Naive thymus-derived CD4-positive, alpha-beta T cell (primary cell): ENCODE results near the gene MYLIP. TPM values are rescaled to one million over a fixed set of nuclear protein-coding genes. Genes with fewer than 3 reads are reported as not detected.

ENCODE experiments used
- ATAC-seq: fragments of 150-1000 bp; cut with Tn5 transposase; 2 replicates; pipeline ENCODE4 v1.10.0; 2021; ENCODE audit warnings: mild to moderate bottlenecking, moderate library complexity
- CTCF ChIA-PET: fragments of 350-600 bp; sonication (Branson Sonifier 250); formaldehyde crosslinking; loops from one replicate; lab custom pipeline; 2021; ENCODE audit warnings: antibody characterized with exemption; lab: Charles Lee
- POLR2A ChIA-PET: fragments of 350-600 bp; sonication (Branson Sonifier 250); formaldehyde crosslinking; loops from one replicate; lab custom pipeline; 2021; ENCODE audit warnings: antibody characterized with exemption, inconsistent platforms; lab: Charles Lee
- DNase-seq, 9 donors: peaks; one replicate each; pipeline versions ENCODE4 v3.0.0 to v3.0.0-alpha.2; 2020 to 2022; ENCODE audit warnings: mixed read lengths in 1 of 9
- H3K27ac ChIP-seq: one replicate; pipeline ENCODE4 v1.7.0; 2013; ENCODE audit warnings: mild to moderate bottlenecking, low read depth, low read length, moderate library complexity
- H3K27me3 ChIP-seq, 2 donors: one replicate each; pipeline ENCODE4 v1.7.0; 2013; ENCODE audit warnings: low read length in 2 of 2, mild to moderate bottlenecking in 2 of 2, moderate library complexity in 2 of 2; ENCODE audit not compliant: control insufficient read depth in 2 of 2, insufficient read depth in 2 of 2
- H3K36me3 ChIP-seq, 3 experiments: 1 replicate in 2 of 3; 2 replicates in 1 of 3; pipeline ENCODE4 v1.7.0; 2013; ENCODE audit warnings: low read length in 3 of 3, mild to moderate bottlenecking in 3 of 3, moderate library complexity in 1 of 3; ENCODE audit not compliant: insufficient read depth in 3 of 3, control insufficient read depth in 2 of 3
- H3K4me1 ChIP-seq, 2 donors: one replicate each; pipeline ENCODE4 v1.7.0; 2013; ENCODE audit warnings: low read length in 2 of 2, mild to moderate bottlenecking in 2 of 2, moderate library complexity in 1 of 2; ENCODE audit not compliant: control insufficient read depth in 2 of 2, insufficient read depth in 2 of 2
- H3K4me3 ChIP-seq: 2 replicates; pipeline ENCODE4 v1.7.0; 2013; ENCODE audit warnings: mild to moderate bottlenecking, low read length
- H3K9me3 ChIP-seq, 3 experiments: 1 replicate in 2 of 3; 2 replicates in 1 of 3; pipeline ENCODE4 v1.7.0; 2013; ENCODE audit warnings: low read length in 3 of 3; ENCODE audit not compliant: control insufficient read depth in 2 of 3
- H3K27ac Mint-ChIP-seq, 9 donors: one replicate each; pipeline ENCODE4 v1.8.0; 2020 to 2022; ENCODE audit warnings: mixed read lengths in 9 of 9, mild to moderate bottlenecking in 8 of 9, moderate library complexity in 5 of 9, inconsistent platforms in 2 of 9
- H3K27me3 Mint-ChIP-seq, 5 donors: one replicate each; pipeline ENCODE4 v1.8.0; 2021 to 2022; ENCODE audit warnings: mixed read lengths in 5 of 5, mild to moderate bottlenecking in 1 of 5
- H3K36me3 Mint-ChIP-seq, 5 donors: one replicate each; pipeline ENCODE4 v1.8.0; 2020 to 2022; ENCODE audit warnings: mixed read lengths in 5 of 5, mild to moderate bottlenecking in 3 of 5, inconsistent platforms in 1 of 5
- H3K4me1 Mint-ChIP-seq, 7 donors: one replicate each; pipeline ENCODE4 v1.8.0; 2020 to 2022; ENCODE audit warnings: mixed read lengths in 7 of 7, mild to moderate bottlenecking in 3 of 7, inconsistent platforms in 1 of 7
- H3K4me3 Mint-ChIP-seq, 10 donors: one replicate each; pipeline ENCODE4 v1.8.0; 2020 to 2022; ENCODE audit warnings: mild to moderate bottlenecking in 10 of 10, mixed read lengths in 10 of 10, moderate library complexity in 6 of 10, inconsistent platforms in 2 of 10
- H3K9me3 Mint-ChIP-seq, 11 donors: one replicate each; pipeline ENCODE4 v1.8.0; 2020 to 2022; ENCODE audit warnings: mixed read lengths in 11 of 11, mild to moderate bottlenecking in 4 of 11, inconsistent platforms in 1 of 11, moderate library complexity in 1 of 11
- intact Hi-C, 2 donors: fragments of 100-400 bp; cut with micrococcal nuclease; formaldehyde crosslinking; loops; one replicate each; pipeline ENCODE4 v1.15.1; 2023
- polyA plus RNA-seq, 2 donors: library from polyadenylated mRNA; unstranded; fragments of 300-500 nt; fragmentation: Illumina TruSeq; gene quantifications; one replicate each; pipeline ENCODE4 v1.2.3, GENCODE V29; 2021
- total RNA-seq, 6 experiments: library from RNA in 5 of 6; stranded (reverse) in 5 of 6; gene quantifications; 1 replicate in 5 of 6; 2 replicates in 1 of 6; pipeline ENCODE4 v1.2.3 and lab custom pipeline; 2021 to 2026

The MYLIP gene
- total and polyA plus RNA-seq, 7 experiments from 2014 or later: 17.8 to 215 (median 70.1) TPM

DNA sequence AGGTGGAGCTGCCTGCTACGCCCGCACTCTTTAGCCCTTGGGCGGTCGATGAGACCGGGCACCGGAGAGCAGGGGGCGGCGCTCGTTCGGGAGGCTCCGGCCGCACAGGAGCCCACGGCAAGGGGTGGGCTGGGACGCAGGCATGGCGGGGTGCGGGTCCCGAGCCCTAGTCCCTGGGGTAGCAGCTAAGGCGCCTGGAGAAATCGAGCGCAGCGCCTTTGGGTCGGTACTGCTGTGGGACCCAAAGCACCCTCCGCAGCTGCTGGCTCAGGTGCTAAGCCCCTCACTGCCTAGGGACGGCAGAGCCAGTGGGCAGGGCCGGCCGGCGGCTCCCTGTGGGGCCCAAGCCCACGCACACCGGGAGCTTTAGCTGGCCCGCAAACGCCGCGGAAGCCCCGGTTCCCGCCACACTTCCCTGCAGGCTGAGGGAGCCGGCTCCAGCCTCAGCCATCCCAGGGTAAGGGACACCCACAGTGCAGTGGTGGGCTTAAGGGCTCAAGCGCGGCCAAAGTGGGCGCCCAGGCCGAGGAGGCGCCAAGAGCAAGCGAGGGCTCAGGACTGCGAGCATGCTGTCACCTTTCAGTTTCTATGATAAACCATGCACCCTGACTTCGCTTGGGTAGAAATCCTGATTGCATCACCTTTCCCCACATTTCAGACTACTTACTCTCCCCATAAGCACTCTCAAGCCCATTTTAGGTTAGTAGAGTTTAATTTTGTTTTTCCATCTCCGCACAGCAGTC is 52.0 kb downstream of the MYLIP start:
- Histone ChIP-seq H3K27ac (peak overlapping the region; percentile 57), H3K27me3 (no peaks in the 10 kb centered on the region), H3K9me3 (peaks cover 0 to 31% (median 11%) of the 10 kb centered on the region in 3 experiments), H3K4me1 (peaks cover 10 to 21% of the 10 kb centered on the region in 2 donors), H3K4me3 (no peak overlapping the region), H3K36me3 (no peaks in the 10 kb centered on the region)
- intact Hi-C loops: loop anchor here (1.0 to 10.0 kb wide), 4 partner anchors 45 to 279 kb away; partner anchors contain the start of gene MYLIP (in 2 of the 2)
- DNase-seq: no peak
- ATAC-seq: no peak
- H3K36me3 Mint-ChIP-seq: peaks cover 0 to 35% (median 9%) of the 10 kb centered on the region in 5 donors
- POLR2A ChIA-PET: interaction anchor here (0.8 to 3.0 kb wide), 5 partner anchors 13 to 52 kb away, joined by 3 to 21 read pairs (median 7); partner anchors contain the start of gene MYLIP
- H3K27ac Mint-ChIP-seq: peak overlapping the region; percentile 10 to 96 (median 91)
- peaks cover 5 to 55% (median 43%) of the 10 kb centered on the region in 7 donors for H3K4me1 Mint-ChIP-seq
- H3K27me3 Mint-ChIP-seq: peaks cover 0 to 8% (median 0%) of the 10 kb centered on the region in 5 donors
- H3K9me3 Mint-ChIP-seq: peaks cover 6 to 59% (median 23%) of the 10 kb centered on the region in 11 donors
- peak overlapping the region in 8 of 10 donors; percentile 7 to 76 (median 51) for H3K4me3 Mint-ChIP-seq
- CTCF ChIA-PET: interaction anchor here (0.6 to 9.1 kb wide), 5 partner anchors 11 to 488 kb away, joined by 3 to 77 read pairs (median 3); no protein-coding TSS in a partner anchor

DNA sequence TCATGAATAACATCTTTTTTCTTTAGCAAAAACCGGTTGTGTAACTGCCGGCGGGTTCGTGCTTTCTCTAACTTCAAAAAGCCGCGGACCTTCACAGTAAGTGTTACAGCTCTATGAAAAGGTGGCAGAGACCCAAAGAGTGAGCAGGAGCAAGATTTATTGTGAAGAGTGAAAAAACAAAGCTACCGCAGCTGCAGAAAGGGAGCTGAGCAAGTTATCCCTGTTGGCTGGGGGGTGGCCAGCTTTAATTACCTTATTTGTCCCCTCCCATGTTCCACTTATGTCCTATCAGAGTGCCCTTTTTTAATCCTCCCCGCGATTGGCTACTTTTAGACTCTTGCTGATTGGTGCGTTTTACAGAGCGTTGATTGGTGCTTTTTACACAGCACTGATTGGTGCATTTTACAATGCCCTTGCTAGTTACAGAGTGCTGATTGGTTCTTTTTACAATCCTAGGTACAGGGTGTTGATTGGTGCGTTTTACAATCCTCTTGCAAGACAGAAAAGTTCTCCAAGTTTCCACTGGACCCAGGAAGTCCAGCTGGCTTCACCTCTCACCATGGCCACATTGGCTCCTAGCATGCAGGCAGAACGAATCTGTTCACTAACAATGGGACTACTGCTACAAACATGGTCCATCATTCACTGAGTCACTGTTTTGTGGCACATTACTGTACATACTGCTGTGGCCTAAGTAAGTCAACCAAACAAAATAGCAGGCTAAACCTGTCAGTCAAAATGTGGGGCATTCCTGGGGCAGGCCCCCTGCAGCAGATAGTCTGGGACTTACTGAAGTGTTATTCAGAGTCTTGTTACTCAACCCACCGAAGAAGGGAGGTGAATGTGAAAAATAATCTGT is 52.8 kb downstream of the MYLIP start:
- intact Hi-C loops: loop anchor here (5.0 to 10.0 kb wide), 2 partner anchors 187 to 279 kb away; no protein-coding TSS in a partner anchor
- H3K27me3 Mint-ChIP-seq: peaks cover 0 to 7% (median 0%) of the 10 kb centered on the region in 5 donors
- H3K27me3 ChIP-seq: no peaks in the 10 kb centered on the region
- DNase-seq: no peak
- H3K27ac ChIP-seq: no peak overlapping the region
- peaks cover 5 to 55% (median 43%) of the 10 kb centered on the region in 7 donors for H3K4me1 Mint-ChIP-seq
- peaks cover 10 to 21% of the 10 kb centered on the region in 2 donors for H3K4me1 ChIP-seq
- POLR2A ChIA-PET: interaction anchor here (0.8 to 1.5 kb wide), 2 partner anchors 49 to 50 kb away, joined by 4 read pairs; no protein-coding TSS in a partner anchor
- peak overlapping the region in 5 of 10 donors; percentile 37 to 48 (median 39) for H3K4me3 Mint-ChIP-seq
- H3K9me3 ChIP-seq: peaks cover 0 to 31% (median 11%) of the 10 kb centered on the region in 3 experiments
- H3K4me3 ChIP-seq: no peak overlapping the region
- peaks cover 3 to 52% (median 23%) of the 10 kb centered on the region in 11 donors for H3K9me3 Mint-ChIP-seq
- ATAC-seq: no peak
- CTCF ChIA-PET: interaction anchor here (0.6 to 9.1 kb wide), 6 partner anchors 45 to 735 kb away, joined by 3 to 77 read pairs (median 4); partner anchors contain the start of gene MYLIP
- H3K27ac Mint-ChIP-seq: peak overlapping the region in 8 of 9 donors; percentile 10 to 88 (median 62)
- no peaks in the 10 kb centered on the region for H3K36me3 ChIP-seq
- H3K36me3 Mint-ChIP-seq: peaks cover 0 to 31% (median 9%) of the 10 kb centered on the region in 5 donors

DNA sequence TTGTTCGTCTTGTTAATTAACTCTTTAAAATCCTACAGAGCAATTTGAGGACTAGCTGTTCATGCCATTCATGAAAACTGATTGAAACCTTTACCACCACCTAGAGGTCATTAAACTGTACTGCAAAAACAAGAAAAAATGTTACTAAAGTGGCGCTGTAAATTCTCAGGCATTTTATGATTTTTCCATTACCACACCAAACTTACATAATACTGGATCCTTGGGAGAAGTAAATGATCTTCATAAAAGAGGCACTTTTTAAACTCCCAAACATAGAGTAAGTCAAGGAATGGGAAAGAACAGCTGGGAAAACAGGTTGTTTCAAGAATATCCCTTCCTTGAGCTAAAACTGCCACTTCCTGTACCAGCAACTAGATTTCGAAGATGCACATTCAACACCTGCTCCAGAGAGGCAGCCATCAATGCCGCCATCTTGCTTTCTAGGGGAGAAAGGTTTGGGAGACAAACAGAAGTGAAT is 54.3 kb downstream of the MYLIP start:
- Mint-ChIP-seq H3K27me3 (peaks cover 0 to 19% (median 0%) of the 10 kb centered on the region in 5 donors), H3K36me3 (peaks cover 0 to 26% (median 9%) of the 10 kb centered on the region in 5 donors), H3K4me1 (peaks cover 5 to 50% (median 43%) of the 10 kb centered on the region in 7 donors), H3K27ac (peak overlapping the region in 8 of 9 donors; percentile 9 to 73 (median 64)), H3K9me3 (peaks cover 2 to 39% (median 20%) of the 10 kb centered on the region in 11 donors), H3K4me3 (peak overlapping the region in 5 of 10 donors; percentile 1 to 62 (median 39))
- Histone ChIP-seq H3K9me3 (peaks cover 0 to 31% (median 11%) of the 10 kb centered on the region in 3 experiments), H3K4me1 (peaks cover 10 to 21% of the 10 kb centered on the region in 2 donors), H3K36me3 (no peaks in the 10 kb centered on the region), H3K4me3 (no peak overlapping the region), H3K27ac (no peak overlapping the region), H3K27me3 (no peaks in the 10 kb centered on the region)
- intact Hi-C loops: loop anchor here (1.0 to 10.0 kb wide), 5 partner anchors 23 to 521 kb away; no protein-coding TSS in a partner anchor
- DNase-seq (peak in 6 of 9 donors; percentile 25 to 64 (median 58)), ATAC-seq (peak; percentile 35)
- ChIA-PET POLR2A (interaction anchor here (0.7 to 1.5 kb wide), 3 partner anchors 50 to 492 kb away, joined by 3 to 16 read pairs (median 4); partner anchors contain the start of gene MYLIP), CTCF (interaction anchor here (0.5 to 9.1 kb wide), 15 partner anchors 9 to 498 kb away, joined by 3 to 77 read pairs (median 4); partner anchors contain the start of gene MYLIP)

DNA sequence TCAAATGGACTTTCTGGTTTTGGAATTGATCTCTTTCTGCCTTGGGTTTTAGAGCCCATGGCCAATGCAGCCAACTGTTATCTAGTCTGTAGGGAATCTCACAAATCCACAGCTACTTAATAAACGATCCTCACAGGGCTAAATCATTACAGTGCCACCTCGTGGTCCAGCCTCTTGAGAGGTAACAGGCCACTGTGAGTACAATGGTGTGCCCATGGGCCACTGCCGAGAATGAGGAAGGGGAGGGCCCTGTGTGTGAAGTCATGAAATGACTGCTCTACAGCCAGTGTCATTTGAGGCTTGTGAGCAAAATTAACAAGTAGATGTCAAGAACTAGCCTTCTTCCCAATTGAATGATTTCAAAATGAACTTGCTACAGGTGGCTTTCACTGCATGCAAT is 55.2 kb downstream of the MYLIP start:
- no peak overlapping the region for H3K4me3 Mint-ChIP-seq
- H3K4me1 ChIP-seq: peaks cover 9 to 16% of the 10 kb centered on the region in 2 donors
- no peak for DNase-seq
- H3K27me3 ChIP-seq: no peaks in the 10 kb centered on the region
- ChIA-PET POLR2A (no interaction called here), CTCF (interaction anchor here (1.5 to 9.1 kb wide), 4 partner anchors 20 to 491 kb away, joined by 5 to 77 read pairs (median 12); partner anchors contain the start of gene MYLIP)
- no peak for ATAC-seq
- no peak overlapping the region for H3K27ac Mint-ChIP-seq
- H3K4me3 ChIP-seq: no peak overlapping the region
- no peaks in the 10 kb centered on the region for H3K36me3 ChIP-seq
- H3K27me3 Mint-ChIP-seq: peaks cover 0 to 17% (median 0%) of the 10 kb centered on the region in 5 donors
- H3K9me3 ChIP-seq: peaks cover 0 to 26% (median 10%) of the 10 kb centered on the region in 3 experiments
- peaks cover 0 to 21% (median 9%) of the 10 kb centered on the region in 5 donors for H3K36me3 Mint-ChIP-seq
- peaks cover 2 to 32% (median 17%) of the 10 kb centered on the region in 11 donors for H3K9me3 Mint-ChIP-seq
- H3K4me1 Mint-ChIP-seq: peaks cover 5 to 41% (median 34%) of the 10 kb centered on the region in 7 donors
- no peak overlapping the region for H3K27ac ChIP-seq
- intact Hi-C loops: loop anchor here (5.0 to 10.0 kb wide), 2 partner anchors 189 to 282 kb away; no protein-coding TSS in a partner anchor

DNA sequence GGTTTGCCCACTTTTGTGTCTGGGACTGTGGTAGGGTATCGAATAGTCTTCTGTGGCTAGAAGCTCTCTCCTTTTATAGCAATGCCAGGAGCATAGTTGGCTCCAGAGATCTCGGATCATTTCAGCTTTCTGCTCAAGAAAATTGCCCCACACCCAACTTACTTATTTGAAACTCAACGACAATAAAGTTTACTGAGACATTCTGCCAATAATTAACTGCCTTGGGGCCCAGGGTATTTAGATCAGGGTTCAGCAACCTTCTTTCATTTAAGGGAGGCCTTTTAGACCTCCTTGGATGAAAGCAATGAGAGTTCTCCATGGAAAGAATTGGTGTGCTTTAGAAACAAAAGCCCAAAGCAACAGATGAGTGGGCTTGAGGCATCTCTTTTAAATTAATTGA is 55.7 kb downstream of the MYLIP start:
- Histone ChIP-seq H3K9me3 (peaks cover 0 to 22% (median 5%) of the 10 kb centered on the region in 3 experiments), H3K27me3 (no peaks in the 10 kb centered on the region), H3K36me3 (no peaks in the 10 kb centered on the region), H3K27ac (no peak overlapping the region), H3K4me3 (no peak overlapping the region), H3K4me1 (peaks cover 5 to 12% of the 10 kb centered on the region in 2 donors)
- Mint-ChIP-seq H3K36me3 (peaks cover 0 to 20% (median 9%) of the 10 kb centered on the region in 5 donors), H3K4me3 (no peak overlapping the region), H3K27ac (no peak overlapping the region), H3K4me1 (peaks cover 5 to 38% (median 32%) of the 10 kb centered on the region in 7 donors), H3K9me3 (peaks cover 2 to 30% (median 16%) of the 10 kb centered on the region in 11 donors), H3K27me3 (peaks cover 0 to 17% (median 0%) of the 10 kb centered on the region in 5 donors)
- POLR2A ChIA-PET: no interaction called here
- ATAC-seq: no peak
- intact Hi-C loops: loop anchor here (5.0 to 10.0 kb wide), 2 partner anchors 190 to 282 kb away; no protein-coding TSS in a partner anchor
- CTCF ChIA-PET: interaction anchor here (2.0 to 9.1 kb wide), 3 partner anchors 19 to 491 kb away, joined by 5 to 77 read pairs (median 12); partner anchors contain the start of gene MYLIP
- DNase-seq: no peak
